ENCODE measurements around the gene GRAMD1B.
"Not testable (repeated sequence)": the region's sequence is repeated elsewhere in the genome, so short reads cannot be mapped to it uniquely, and the experiment has no call there.

The GRAMD1B gene

DNA sequence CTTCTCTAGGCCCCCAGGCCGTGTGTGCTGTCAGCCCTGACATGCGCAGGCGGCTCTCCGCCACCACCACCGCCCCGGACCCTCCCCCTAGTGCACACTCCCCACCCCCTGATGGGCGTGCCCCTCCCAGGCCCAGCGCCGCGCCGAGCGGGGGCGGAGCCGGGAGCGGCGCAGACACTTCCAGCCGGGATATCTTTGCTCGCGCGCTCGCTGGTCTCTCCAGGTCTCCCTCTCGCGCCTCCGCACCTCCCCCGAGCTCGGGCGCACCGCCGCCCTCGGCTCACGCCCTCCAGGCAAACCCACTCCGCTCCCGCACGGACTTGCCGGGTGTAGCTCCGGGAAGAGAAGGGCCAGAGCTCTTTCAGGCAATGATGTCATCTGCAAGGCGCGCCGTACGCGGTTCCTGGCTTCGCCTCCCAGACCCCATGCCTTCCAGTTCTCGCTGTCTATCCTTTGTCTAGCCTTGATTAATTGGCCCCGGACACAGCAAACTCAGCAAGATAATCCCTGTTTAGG lies 224.6 kb downstream of the GRAMD1B start, which contains the start of gene SCN3B:
Gene SCN3B, minus strand, starts transcription at position 59 of the 516 bp plus-strand sequence. CDS start 823 bp downstream, outside the sequence.
- DNase-seq: peak; percentile 45

DNA sequence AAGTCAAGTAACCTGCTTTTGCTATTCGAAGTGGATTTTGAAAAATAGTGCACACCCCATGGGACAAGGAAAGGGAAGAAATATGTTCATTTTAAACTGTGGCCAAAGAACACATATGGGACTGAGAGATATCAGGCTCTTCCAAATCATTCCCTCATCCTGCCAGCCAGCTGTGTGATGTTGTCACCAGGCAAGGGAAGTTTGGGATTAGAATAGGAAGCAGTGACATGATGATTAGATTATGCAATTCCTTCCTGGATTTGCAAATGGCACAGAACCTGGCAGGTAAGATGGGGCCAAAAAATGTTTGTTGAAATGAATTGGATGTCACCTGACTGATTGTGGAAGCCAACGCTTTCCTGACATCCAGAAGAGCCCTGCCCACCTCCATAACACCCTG lies 229.2 kb downstream of the GRAMD1B start:
- DNase-seq: no peak

DNA sequence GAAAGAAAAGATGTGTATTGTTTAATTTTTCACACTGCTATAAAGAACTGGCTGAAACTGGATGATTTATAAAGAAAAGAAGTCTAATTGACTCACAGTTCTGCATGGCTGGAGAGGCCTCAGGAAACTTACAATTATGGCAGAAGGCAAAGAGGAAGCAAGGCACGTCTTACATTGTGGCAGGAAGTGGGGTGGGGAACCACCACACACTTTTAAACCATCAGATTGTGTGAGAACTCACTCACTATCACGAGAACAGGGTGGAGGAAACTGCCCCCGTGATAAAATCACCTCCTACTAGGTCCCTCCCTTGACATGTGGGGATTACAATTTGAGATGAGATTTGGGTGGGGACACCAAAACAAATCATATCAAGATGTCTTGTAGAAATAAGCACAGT lies 229.9 kb downstream of the GRAMD1B start:
- DNase-seq: not testable (repeated sequence)

DNA sequence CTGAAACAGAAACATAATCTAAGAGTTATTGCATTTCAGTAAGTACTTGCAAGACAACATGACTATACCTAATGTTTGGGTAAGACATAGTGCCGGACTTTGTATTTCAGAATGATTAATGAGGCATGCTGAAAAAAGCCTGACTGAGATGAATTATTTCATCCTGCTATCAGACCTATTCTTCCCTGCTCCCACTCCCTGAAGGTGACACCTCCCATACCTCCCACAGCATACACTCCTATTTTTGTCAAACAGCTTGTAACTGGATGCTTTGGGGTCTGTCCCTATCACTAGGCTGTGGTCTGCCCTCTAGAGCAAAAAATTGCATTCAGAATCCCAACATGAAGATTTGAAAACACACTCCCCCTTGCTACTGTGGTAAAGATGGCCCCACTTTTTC lies 235.2 kb downstream of the GRAMD1B start:
- no peak for DNase-seq

DNA sequence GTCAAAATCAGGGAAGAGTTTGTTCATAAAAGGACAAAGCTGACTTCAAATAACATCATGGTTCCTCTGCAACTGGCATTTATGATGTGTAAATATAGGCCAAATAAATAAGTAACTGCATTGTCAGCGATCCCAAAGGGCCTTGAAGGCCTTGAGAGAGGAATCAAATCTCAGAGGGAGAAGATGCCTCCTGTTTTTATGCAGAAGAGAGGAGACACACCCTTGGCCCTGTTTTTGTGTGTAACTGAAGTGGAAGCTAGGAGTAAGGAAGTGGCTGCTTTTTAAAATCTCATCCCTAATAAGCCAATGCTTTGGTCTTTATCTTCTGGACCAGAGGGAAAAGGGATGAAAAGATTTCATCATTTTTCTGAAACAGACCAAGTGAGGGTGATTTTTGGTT lies 240.0 kb downstream of the GRAMD1B start:
- no peak for DNase-seq

DNA sequence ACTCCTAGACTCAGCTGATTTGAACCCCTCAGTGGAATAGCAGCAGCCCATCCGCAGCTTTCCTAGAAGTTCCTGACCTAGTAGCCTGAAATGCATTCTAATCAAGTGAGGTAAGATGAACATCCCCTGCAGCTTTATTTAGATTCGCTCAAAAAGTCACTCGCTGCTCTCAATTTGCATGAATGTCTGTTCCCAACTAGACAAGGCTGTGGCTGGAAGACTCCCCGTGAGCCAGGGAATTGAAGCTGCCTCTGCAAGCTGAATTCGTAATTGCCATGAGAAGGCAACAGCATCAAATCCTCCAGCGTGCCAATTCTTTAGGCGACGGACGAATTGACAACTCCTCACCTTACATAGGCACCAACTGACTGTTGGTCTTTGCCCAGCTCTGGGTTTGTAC lies 241.5 kb downstream of the GRAMD1B start:
- DNase-seq: no peak

DNA sequence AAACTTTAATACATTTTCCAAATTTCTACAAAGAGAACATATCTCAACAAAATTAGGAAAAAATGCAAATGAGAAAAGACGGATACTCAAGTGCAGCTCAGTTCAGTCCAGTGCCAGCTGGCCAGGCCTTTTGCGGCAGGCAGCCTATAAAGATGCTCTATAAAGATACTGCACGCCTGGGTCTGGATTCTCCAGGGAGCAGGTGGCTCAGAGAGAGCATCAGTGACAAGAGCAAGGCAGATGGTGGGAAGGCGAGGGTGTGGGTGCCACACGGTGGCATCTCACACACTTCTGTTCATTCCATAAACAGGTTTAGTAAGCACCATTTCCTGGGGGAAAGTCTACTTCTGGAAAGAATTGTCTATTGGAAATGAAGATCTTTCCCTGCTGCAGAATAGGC lies 242.5 kb downstream of the GRAMD1B start:
- DNase-seq: no peak

DNA sequence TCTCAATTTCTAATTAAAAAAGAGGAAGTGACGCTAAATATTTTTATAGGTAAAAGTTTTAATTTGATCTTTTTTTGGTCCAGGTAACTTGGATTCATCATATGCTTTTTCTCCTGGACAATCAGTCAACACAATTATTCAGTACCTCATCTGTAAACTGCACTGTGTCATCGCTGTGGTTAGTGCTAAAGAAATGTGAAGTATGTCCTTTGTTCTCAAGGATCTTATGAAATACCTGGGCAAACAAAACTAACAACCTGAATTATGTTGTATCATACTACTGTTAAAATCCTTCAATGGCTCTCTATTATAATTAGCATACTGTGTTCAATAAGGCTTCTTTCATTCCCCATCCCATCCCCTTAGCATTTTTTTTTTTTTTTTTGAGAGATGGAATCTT lies 244.2 kb downstream of the GRAMD1B start:
- DNase-seq: peak; percentile 4

All from kidney glomerular epithelial cell (primary cell).